HG03432 (cell line): ENCODE measurements around the gene CFAP299.

Experiments
- ATAC-seq: cut with Tn5 transposase; IDR thresholded peaks from one replicate; pipeline ENCODE4 v1.9.1; 2021; ENCODE audit warnings: mild to moderate bottlenecking, moderate library complexity; ENCODE audit not compliant: unreplicated experiment

CFAP299 gene

GRCh38 chr4:80803337-80803736, 467.8 kb downstream of the CFAP299 start:
- ATAC-seq, result peak; percentile 45

DNA sequence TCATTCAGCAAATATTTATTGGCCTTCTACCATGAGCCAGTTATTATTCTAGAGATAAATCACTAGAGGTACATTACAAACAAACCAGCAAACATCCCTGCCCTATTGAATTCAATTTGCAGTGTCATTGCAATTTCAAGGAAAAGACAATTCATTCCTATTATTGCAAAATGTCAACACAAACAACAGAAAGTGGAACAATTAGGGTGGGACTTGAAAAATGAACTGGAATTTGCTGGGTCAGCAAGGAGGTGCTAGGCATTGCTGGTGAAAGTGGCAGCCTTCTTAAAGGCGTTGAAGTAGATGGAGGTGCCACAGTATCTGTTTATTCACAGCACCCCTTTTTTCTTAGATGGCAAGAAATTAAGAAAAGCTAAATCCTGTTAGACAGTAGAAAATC, 470.9 kb downstream of the CFAP299 start:
- ATAC-seq, result no peak

DNA sequence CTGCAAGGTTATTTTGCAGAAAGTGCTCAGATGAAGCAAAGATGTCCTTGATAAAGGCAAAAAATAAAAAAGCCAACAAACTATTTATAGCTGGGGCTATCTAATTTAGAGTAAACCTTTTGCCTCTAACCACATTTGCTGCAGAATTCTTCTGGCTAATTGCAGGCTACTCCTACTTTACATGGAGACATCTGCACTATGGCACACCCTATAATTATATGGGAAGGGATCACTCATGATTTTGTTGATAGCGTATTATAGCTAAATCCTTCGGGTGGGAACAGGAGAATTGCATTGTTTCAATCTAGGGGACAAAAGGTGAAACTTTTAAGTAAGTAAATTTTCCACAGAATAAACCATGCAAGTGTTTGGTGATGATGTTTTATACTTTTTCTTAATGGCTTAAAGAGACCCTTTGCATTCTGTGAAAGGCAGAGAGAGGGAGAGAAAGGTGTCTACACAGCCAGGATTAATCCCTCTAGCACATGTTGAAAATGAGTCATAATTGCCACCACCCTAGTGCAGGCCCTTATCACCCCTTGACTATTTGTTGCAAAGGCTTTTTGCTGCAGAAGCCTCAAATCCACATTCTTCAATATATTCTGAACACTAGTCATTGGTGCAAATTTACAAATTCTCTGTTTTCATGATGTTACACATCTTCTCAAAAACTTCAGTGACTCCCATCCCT, 473.7 kb downstream of the CFAP299 start:
- ATAC-seq, result no peak

- ATAC-seq, result no peak
Measured at GRCh38 chr4:80811406-80811805, 475.9 kb downstream of the CFAP299 start.

DNA sequence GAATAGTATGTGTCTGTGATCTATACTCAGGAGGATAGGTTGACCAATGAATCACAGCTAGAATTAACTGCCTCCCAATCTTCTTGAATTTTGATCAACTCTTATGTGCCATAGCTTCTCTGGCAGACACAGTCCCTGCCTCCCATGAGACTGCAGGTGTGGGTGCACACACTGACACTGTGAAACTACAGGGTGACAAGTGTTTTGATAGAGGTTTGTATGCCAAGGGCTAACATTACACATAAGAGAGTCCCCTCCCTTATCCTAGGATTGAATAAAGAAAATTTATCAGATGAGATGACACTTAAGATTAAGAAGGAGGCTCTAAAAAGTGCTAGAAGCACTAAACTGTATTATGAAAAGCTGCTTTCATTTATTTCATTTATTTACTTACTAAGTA, 476.6 kb downstream of the CFAP299 start:
- ATAC-seq, result no peak

GRCh38 chr4:80814266-80814665, 478.7 kb downstream of the CFAP299 start:
- no peak for ATAC-seq

- no peak for ATAC-seq
Measured at GRCh38 chr4:80831383-80832361, 496.1 kb downstream of the CFAP299 start.

DNA sequence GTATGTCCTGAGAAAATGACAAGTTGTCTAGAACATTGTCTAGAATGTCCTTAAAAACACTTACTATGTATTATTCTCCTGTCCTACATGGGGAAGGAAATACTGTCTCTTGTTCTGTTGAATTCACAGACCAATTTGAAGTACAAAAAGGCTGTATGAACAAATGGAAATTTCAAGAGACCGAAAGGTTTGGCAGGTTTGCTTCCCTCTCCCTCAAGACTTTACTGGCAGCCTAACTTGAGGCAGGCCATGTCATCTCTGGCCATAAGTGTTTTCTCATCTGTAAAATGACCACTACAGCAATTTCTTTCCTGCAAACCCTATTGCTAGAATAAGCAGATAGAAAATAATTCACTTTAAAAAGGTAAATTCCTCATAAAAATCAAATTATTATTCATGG, 503.8 kb downstream of the CFAP299 start:
- ATAC-seq, result no peak

DNA sequence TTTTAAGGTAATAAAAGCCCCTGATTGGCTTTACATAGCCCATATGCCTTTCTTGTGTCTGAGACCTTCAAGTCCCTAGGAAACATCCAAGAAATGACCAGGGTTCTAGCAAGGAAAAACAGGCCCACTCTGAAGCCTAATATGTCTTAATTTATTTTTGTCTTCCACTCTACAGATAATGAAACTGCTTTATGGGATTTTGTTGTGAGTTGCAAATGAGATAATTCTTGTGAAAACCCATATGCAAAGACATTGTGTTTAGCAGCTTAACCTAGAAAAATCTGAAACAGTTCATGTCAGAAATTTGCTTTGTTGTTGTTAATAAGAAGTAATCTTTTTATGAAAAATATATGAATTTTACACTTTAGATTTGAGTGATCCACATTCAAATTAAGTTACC, 504.3 kb downstream of the CFAP299 start:
- ATAC-seq, result no peak

DNA sequence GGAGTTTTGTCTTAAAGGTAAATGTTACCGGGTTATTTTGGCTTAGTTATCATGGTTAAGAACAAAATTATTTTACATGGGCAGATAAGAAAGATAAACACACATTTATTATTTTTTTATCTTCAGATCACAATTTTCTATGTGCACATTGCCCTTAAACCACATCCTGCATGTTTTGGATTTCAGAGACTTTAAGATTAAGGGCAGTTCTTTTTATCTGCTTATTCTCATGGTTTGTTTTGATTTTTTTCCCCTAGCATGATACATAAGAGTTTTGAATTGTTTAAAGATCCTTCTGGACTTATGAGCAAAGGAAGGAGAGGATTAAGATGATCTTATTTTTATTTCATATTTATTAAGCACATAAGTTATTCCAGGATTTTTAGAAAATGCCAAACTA, 504.9 kb downstream of the CFAP299 start:
- ATAC-seq, result no peak

DNA sequence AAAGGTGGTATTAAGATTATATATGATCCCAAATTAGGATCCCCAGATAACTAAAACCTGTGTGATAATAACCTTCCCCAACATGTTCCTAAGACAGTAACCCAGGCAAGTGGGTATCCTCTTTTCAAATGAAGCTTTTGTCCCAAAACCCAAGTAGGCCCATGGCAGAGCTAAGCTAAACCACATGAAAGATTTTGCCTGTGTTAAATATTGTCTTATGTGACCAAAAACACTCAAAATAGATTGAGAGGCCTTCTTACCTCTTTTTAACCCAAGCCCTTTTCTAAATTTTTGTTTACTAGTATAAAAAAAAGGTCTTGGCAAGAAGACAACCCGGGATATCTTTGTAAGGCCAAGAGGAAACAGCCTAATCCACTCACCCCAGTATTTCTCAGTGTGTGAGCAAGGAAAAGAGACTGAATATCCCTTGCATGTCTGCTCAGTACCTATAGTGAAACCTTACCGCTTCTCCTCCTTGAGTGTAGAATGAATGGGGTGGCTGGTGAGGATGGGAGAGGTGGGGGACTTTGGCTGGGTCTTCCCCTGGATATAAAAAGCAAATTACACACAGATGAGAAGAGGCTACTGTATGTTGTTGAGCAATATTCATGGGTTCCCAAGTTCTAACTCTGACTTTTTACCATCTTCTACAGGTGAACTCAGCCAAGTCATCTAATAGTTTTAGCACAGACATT, 506.2 kb downstream of the CFAP299 start:
- peak; percentile 78 for ATAC-seq

- ATAC-seq, result no peak
Measured at GRCh38 chr4:80846210-80846609, 510.7 kb downstream of the CFAP299 start.

DNA sequence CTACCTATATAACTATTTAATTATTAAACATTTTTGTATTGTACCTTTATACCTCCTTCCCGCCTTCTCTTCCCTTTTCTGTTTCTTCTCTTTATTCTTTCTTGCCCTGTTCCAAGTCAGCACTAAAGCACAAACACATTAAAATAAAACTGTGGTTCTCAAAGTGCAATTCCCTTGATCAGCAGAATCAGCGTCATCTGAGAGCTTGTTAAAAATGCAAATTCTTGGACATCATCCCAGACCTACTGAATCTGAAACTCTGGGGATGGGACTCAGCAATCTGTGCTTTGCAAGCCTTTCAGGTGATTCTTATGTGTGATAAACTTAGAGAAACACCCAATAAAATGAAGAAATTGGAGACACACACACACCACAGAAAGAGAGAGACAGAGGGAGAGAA, 516.5 kb downstream of the CFAP299 start:
- no peak for ATAC-seq

DNA sequence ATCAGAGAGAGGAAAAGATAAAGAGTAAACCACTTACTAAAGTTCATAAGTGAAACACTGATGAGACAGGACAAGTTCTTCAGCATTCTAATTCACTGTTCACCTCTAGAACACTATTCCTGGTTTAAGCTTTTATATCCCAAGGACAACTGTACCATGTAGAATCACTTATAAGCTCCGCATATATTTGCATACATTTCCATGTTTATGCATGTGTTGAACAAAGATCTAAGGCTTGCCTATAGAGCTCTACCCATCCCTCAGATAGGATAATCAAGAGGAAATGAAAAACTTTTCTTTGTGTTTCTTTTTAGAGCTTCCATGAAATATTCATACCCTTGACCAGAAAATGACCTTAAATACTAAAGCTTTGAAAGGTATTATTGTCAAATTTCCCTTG, 538.0 kb downstream of the CFAP299 start:
- no peak for ATAC-seq

DNA sequence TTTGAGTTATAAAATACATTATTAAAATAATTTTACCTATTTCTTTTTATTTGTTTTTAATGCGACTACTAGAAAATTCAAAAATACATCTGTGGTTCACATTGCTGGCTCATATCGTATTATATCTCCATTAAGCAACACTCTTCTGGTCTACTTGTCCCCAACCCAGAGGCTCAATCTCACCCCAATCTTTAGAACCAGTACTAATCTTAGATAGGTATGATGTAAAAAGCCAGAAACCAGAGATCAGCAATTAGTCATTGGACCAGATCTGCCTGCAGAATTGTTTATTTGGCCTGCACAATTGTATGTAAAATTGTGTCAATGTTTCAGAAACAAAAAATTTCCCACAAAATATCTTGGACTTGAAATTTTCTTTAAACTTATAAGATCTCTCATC, 539.4 kb downstream of the CFAP299 start:
- ATAC-seq, result no peak

DNA sequence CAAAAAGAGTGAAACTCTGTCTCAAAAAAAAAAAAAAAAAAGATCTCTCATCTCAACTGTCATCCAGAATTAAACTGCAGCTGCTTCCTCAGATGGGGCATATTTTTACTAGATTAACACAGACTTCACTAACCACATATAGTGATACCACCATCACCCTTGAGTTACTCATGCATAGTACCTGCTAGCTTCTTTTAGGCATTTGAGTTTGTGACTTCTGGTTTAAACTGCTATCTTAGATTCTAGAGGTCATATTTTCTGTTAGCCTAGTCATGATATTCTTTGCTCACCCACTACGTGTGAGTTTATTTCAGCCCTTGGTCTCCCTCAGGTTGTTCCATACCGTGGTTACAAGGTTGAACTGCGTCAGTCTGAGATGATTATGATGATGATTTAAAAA, 540.1 kb downstream of the CFAP299 start:
- ATAC-seq, result peak; percentile 91

- ATAC-seq, result peak; percentile 78
Measured at GRCh38 chr4:80876810-80877209, 541.3 kb downstream of the CFAP299 start.

GRCh38 chr4:80878218-80878617, 542.7 kb downstream of the CFAP299 start:
- no peak for ATAC-seq

DNA sequence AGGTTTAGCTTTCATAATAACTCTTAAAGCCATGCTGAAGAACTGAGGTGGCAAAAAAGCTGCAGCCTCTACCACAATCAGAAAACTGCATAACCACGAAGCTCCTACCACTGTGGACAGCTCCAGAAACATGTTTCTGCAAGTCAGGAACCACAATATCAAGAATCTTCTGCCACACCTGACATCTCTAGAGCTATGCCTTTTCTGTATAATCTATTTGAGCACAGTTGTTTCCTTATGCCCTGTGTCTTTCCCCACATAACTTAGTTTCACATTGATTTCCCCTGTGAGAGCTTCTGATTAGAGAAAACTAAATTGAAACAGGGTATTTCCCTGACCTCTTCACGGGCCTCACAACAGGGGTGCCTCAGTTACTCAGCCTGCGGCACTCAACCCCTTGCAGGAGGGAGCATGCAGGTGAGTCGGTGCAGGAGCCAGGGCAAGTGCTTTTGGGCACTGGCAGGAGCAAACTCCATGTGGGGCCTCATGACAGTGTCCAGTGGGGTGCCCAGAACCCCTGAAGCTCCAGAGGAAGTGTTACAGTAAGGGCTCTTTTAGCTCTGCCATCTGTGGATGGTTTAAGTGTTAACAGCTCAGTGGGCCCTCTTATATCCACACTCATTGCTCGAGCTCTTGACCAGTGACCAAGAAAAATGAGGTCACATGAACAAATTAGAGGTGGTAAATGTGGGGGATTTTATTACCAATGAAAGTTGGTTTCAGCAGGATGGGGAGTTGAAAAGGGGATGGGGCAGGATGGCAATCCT, 562.2 kb downstream of the CFAP299 start:
- peak; percentile 87 for ATAC-seq

- no peak for ATAC-seq
Measured at GRCh38 chr4:80900908-80901307, 565.4 kb downstream of the CFAP299 start.

DNA sequence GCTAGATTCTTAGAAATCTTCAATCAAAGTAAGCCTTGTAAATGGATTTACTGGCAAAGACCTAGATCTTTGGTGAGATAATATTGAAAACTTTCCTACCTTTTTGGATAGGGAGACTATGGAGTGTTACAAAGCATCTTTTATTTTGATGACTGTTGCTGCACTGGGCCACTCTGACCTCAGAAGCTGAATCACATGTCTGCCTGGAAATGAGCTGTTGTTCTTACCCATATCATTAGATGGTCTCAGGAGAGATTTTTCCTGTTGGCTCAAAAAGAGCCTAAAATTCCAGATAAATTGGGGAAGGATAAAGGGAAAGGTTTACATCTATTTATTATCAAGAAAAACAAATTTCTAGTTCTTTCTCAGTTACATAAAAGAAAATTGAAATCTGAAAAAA, 567.5 kb downstream of the CFAP299 start:
- ATAC-seq, result no peak
